K562 (cell line): Measurements from ENCODE around the gene CTH. TPM values are rescaled to one million over a fixed set of nuclear protein-coding genes. Genes with fewer than 3 reads are reported as not detected.

ENCODE experiments used
- BMI1 ChIP-seq: fragments of 150-350 bp; IDR thresholded peaks from 2 replicates; pipeline ENCODE4 v1.6.1; 2014; ENCODE audit warnings: low read length
- CBX2 ChIP-seq: fragments of 200-600 bp; sonication (generic); IDR thresholded peaks from one replicate; pipeline ENCODE4 v1.6.1; 2012; ENCODE audit warnings: mild to moderate bottlenecking, low read length, inconsistent platforms; ENCODE audit not compliant: insufficient read depth, poor library complexity, severe bottlenecking
- E2F8 ChIP-seq: fragments of 450-650 bp; IDR thresholded peaks from 2 replicates; pipeline ENCODE4 v1.7.1; 2018; ENCODE audit warnings: mild to moderate bottlenecking, low read depth; ENCODE audit not compliant: partially characterized antibody
- EWSR1 ChIP-seq: fragments of 450-650 bp; IDR thresholded peaks from 2 replicates; pipeline ENCODE4 v1.6.1; 2018; ENCODE audit warnings: borderline replicate concordance, mild to moderate bottlenecking, low read depth, moderate library complexity; ENCODE audit not compliant: partially characterized antibody
- GABPB2 ChIP-seq: fragments of 250-450 bp; sonication (Bioruptor Pico); conservative IDR thresholded peaks from 2 replicates; pipeline ENCODE4 v1.5.1; 2021; ENCODE audit warnings: mild to moderate bottlenecking
- GATAD2A ChIP-seq: fragments of 450-650 bp; IDR thresholded peaks from 2 replicates; pipeline ENCODE4 v1.6.1; 2017
- MTA1 ChIP-seq: fragments of 450-650 bp; IDR thresholded peaks from 2 replicates; pipeline ENCODE4 v1.6.1; 2017; ENCODE audit warnings: borderline replicate concordance
- NKRF ChIP-seq: fragments of 450-650 bp; IDR thresholded peaks from 2 replicates; pipeline ENCODE4 v1.6.1; 2016; ENCODE audit warnings: borderline replicate concordance
- POLR2A ChIP-seq: fragments of 450-650 bp; conservative IDR thresholded peaks from 2 replicates; pipeline ENCODE4 v1.6.1; 2016
- POLR2G ChIP-seq: fragments of 200-400 bp; formaldehyde crosslinking; IDR thresholded peaks from 2 replicates; pipeline ENCODE4 v1.6.1; 2017; ENCODE audit warnings: low read depth, mild to moderate bottlenecking, antibody characterized with exemption, low read length, moderate library complexity
- RB1 ChIP-seq: fragments of 450-650 bp; IDR thresholded peaks from 2 replicates; pipeline ENCODE4 v1.6.1; 2017; ENCODE audit warnings: low read depth, mild to moderate bottlenecking
- SNIP1 ChIP-seq: fragments of 450-650 bp; IDR thresholded peaks from 2 replicates; pipeline ENCODE4 v1.7.1; 2017; ENCODE audit warnings: low read depth, mild to moderate bottlenecking
- TFAP4 ChIP-seq: sonication (generic); formaldehyde crosslinking; IDR thresholded peaks from 2 replicates; pipeline ENCODE4 v1.8.0; 2022; ENCODE audit warnings: missing genetic modification reagents, mild to moderate bottlenecking, moderate library complexity, borderline replicate concordance
- ZBTB12 ChIP-seq: fragments of 250-450 bp; sonication (Bioruptor Pico); IDR thresholded peaks from 2 replicates; pipeline ENCODE4 v1.4.0; 2020
- ZNF316 ChIP-seq: fragments of 450-650 bp; IDR thresholded peaks from 2 replicates; pipeline ENCODE4 v1.6.1; 2016
- ZNF609 ChIP-seq: sonication (generic); formaldehyde crosslinking; IDR thresholded peaks from 2 replicates; pipeline ENCODE4 v1.8.1; 2023; ENCODE audit warnings: missing genetic modification reagents, mild to moderate bottlenecking, borderline replicate concordance
- polyA plus RNA-seq, 8 experiments: library from polyadenylated mRNA; depleted of rRNA in 4 of 8; stranded (reverse) in 5 of 8; unstranded in 3 of 8; fragments of >200 nt; fragmentation: Nextera tagmentation in 2 of 8; fragmentation: Illumina TruSeq in 1 of 8; extraction: Ambion mirVana in 2 of 8; extraction: Trizol in 1 of 8; gene quantifications; 2 replicates each; pipeline versions ENCODE4 v1.2.1 to v1.2.3, GENCODE V29; 2011 to 2014; ENCODE audit warnings: inconsistent platforms in 1 of 8, missing spikeins in 1 of 8
- total RNA-seq, 7 experiments: library from RNA; depleted of rRNA in 6 of 7; stranded (reverse); fragments of >200 nt in 6 of 7; fragmentation: Illumina TruSeq in 2 of 7; extraction: Trizol in 2 of 7; gene quantifications; 2 replicates each; pipeline versions ENCODE4 v1.2.1 to v1.2.3, GENCODE V29; 2011 to 2021; ENCODE audit warnings: low replicate concordance in 1 of 7

The CTH gene
- total and polyA plus RNA-seq, 9 of the 15 experiments (the other 6 are each of a cell fraction or from before 2014, with no cell fraction given): 8.0 to 54.4 (median 30.9) TPM

GRCh38 chr1:70410604-70411359 is at the start of gene CTH (continued):
- TF ChIP-seq NKRF (peak; percentile 82; the same call in 1 of the 2 replicates), POLR2A (peak; percentile 98), EWSR1 (no peak), RB1 (peak; percentile 43), GABPB2 (CRISPR knock-in tag) (no peak), ZNF316 (peak; percentile 50; the same call in 1 of the 2 replicates), POLR2G (peak; percentile 99), BMI1 (no peak), SNIP1 (no peak), GATAD2A (0 out of 2 replicates have a peak, but pooled peaks have one; percentile 71), ZBTB12 (CRISPR knock-in tag) (peak; percentile 78), TFAP4 (CRISPR knock-in tag) (no peak; the same call in 1 of the 2 replicates), MTA1 (0 out of 2 replicates have a peak, but pooled peaks have one; percentile 19), E2F8 (peak; percentile 23), CBX2 (no peak), ZNF609 (CRISPR knock-in tag) (0 out of 2 replicates have a peak, but pooled peaks have one; percentile 74)
